Spleen (tissue), 11 donors: ENCODE results near the gene FXYD6. TPM values are rescaled to one million over a fixed set of nuclear protein-coding genes. Genes with fewer than 3 reads are reported as not detected.

ENCODE experiments used
- DNase-seq: peaks from one replicate; pipeline ENCODE4 v3.0.0-alpha.2; 2020
- H3K27ac ChIP-seq, 8 donors: fragments of 200-600 bp; sonication (generic) in 7 of 8; 1 replicate in 4 of 8; 2 replicates in 4 of 8; pipeline versions ENCODE4 v1.5.0 to v1.8.0; 2016 to 2021; ENCODE audit warnings: inconsistent platforms in 4 of 8, mild to moderate bottlenecking in 4 of 8, moderate library complexity in 1 of 8
- H3K27me3 ChIP-seq, 7 donors: fragments of 200-600 bp; sonication (generic) in 6 of 7; replicated peaks in 1 of 7; 1 replicate in 4 of 7; 2 replicates in 3 of 7; pipeline versions ENCODE4 v1.5.0 to v1.8.0; 2016 to 2021; ENCODE audit warnings: inconsistent platforms in 3 of 7, mild to moderate bottlenecking in 1 of 7
- H3K36me3 ChIP-seq, 6 donors: fragments of 200-600 bp; sonication (generic) in 5 of 6; 1 replicate in 4 of 6; 2 replicates in 2 of 6; pipeline versions ENCODE4 v1.5.0 to v1.8.0; 2016 to 2021; ENCODE audit warnings: inconsistent platforms in 2 of 6
- H3K4me1 ChIP-seq, 6 donors: fragments of 200-600 bp; sonication (generic) in 5 of 6; 1 replicate in 3 of 6; 2 replicates in 3 of 6; pipeline versions ENCODE4 v1.5.0 to v1.8.0; 2016 to 2021; ENCODE audit warnings: inconsistent platforms in 3 of 6
- H3K4me3 ChIP-seq, 8 donors: fragments of 200-600 bp; sonication (generic) in 7 of 8; 1 replicate in 4 of 8; 2 replicates in 4 of 8; pipeline versions ENCODE4 v1.5.0 to v1.8.0; 2016 to 2021; ENCODE audit warnings: inconsistent platforms in 4 of 8, mild to moderate bottlenecking in 4 of 8, moderate library complexity in 2 of 8
- H3K9me3 ChIP-seq, 8 donors: fragments of 200-600 bp; sonication (generic) in 7 of 8; 1 replicate in 4 of 8; 2 replicates in 4 of 8; pipeline versions ENCODE4 v1.5.0 to v1.8.0; 2016 to 2021; ENCODE audit warnings: inconsistent platforms in 4 of 8
- CTCF ChIP-seq, 11 experiments: fragments of 200-600 bp in 7 of 11; fragments of 450-650 bp in 4 of 11; sonication (generic) in 4 of 11; IDR thresholded peaks in 8 of 11; conservative IDR thresholded peaks in 3 of 11; 1 replicate in 7 of 11; 2 replicates in 4 of 11; pipeline versions ENCODE4 v1.4.0 to v1.8.0; 2016 to 2021; ENCODE audit warnings: antibody characterized with exemption in 11 of 11, inconsistent platforms in 4 of 11, mild to moderate bottlenecking in 1 of 11
- POLR2A ChIP-seq, 3 donors: fragments of 450-650 bp; IDR thresholded peaks; one replicate each; pipeline ENCODE4 v1.5.1; 2017; ENCODE audit warnings: antibody characterized with exemption in 3 of 3, mild to moderate bottlenecking in 1 of 3
- POLR2AphosphoS5 ChIP-seq, 3 donors: sonication (generic); formaldehyde crosslinking; IDR thresholded peaks; one replicate each; pipeline ENCODE4 v1.5.1; 2017; ENCODE audit warnings: antibody characterized with exemption in 3 of 3
- WGBS, 5 donors: extraction: QIAGEN DNeasy Blood & Tissue Kit in 3 of 5; methylation state at CpG; one replicate each; pipeline versions ENCODE4 v1.1.5 to v1.1.7; 2013 to 2018; 5-methylcytosine and 5-hydroxymethylcytosine counted together
- intact Hi-C: fragments of 100-400 bp; cut with DNase I; formaldehyde crosslinking; loops from one replicate; pipeline ENCODE4 v1.15.0; 2023; ENCODE audit warnings: low total_unique reads
- polyA plus RNA-seq, 3 donors: library from polyadenylated mRNA; stranded (reverse); fragments of 200-250 nt; gene quantifications; one replicate each; pipeline ENCODE4 v1.2.1, GENCODE V29; 2013
- total RNA-seq, 7 donors: library from RNA; depleted of rRNA in 3 of 7; stranded (reverse); fragments of >200 nt in 3 of 7; fragmentation: NEBNext Ultra II Directional in 4 of 7; extraction: Animal tissue kit (Norgen Biotek cat#: 25700) in 4 of 7; gene quantifications; one replicate each; pipeline versions ENCODE4 v1.1.0 to v1.2.1, GENCODE V29; 2016 to 2021
- donor health status: healthy with polysubstance abuse.
- donor health status: DM: no; HTN: no; CAD: no; lungs with moderate emphysema.
- donor health status: DM: no; HTN: no; CAD: no.
- donor health status: Bipolar disorder and iron deficiency.
- donor health status: healthy.
- donor health status: DM: no; HTN: no; CAD: no.
- donor health status: DM: yes; HTN: yes; CAD: no.

FXYD6 gene
- total and polyA plus RNA-seq, 10 donors, result 40.8 to 230 (median 116) TPM

GRCh38 chr11:117860139-117860538, 16.3 kb downstream of the FXYD6 start:
- WGBS, 5 donors, result 69 to 90% (median 81%) methylated on average over 6 of the region's 6 CpGs
- TF ChIP-seq POLR2AphosphoS5 (IDR thresholded peaks at IDR 0.05), result no peak
- no peak for TF ChIP-seq CTCF (IDR thresholded peaks at IDR 0.05 in 8 of 11, conservative IDR thresholded peaks at IDR 0.05 in 3 of 11)
- no peak for TF ChIP-seq POLR2A (IDR thresholded peaks at IDR 0.05)
- H3K4me1 ChIP-seq, result peaks cover 16 to 83% (median 51%) of the 10 kb centered on the region in 6 donors
- no peak overlapping the region for H3K4me3 ChIP-seq
- H3K27me3 ChIP-seq, result no peaks in the 10 kb centered on the region
- no peaks in the 10 kb centered on the region for H3K36me3 ChIP-seq
- intact Hi-C loops, result no loop called here
- H3K27ac ChIP-seq, result peak overlapping the region; percentile 27 to 88 (median 82)
- no peak for DNase-seq
- H3K9me3 ChIP-seq, result no peaks in the 10 kb centered on the region

GRCh38 chr11:117859488-117860112, 16.9 kb downstream of the FXYD6 start:
- no peak for DNase-seq
- no peaks in the 10 kb centered on the region for H3K36me3 ChIP-seq
- H3K27me3 ChIP-seq, result no peaks in the 10 kb centered on the region
- intact Hi-C loops, result no loop called here
- peaks cover 20 to 88% (median 51%) of the 10 kb centered on the region in 6 donors for H3K4me1 ChIP-seq
- TF ChIP-seq CTCF (IDR thresholded peaks at IDR 0.05 in 8 of 11, conservative IDR thresholded peaks at IDR 0.05 in 3 of 11) (no peak), POLR2AphosphoS5 (IDR thresholded peaks at IDR 0.05) (no peak), POLR2A (IDR thresholded peaks at IDR 0.05) (no peak)
- 74 to 90% (median 77%) methylated on average over 8 to 9 of the region's 9 CpGs for WGBS, 5 donors
- no peak overlapping the region for H3K4me3 ChIP-seq
- H3K9me3 ChIP-seq, result no peaks in the 10 kb centered on the region
- H3K27ac ChIP-seq, result peak overlapping the region in 7 of 8 donors; percentile 21 to 87 (median 82)

- H3K27me3 ChIP-seq, result no peaks in the 10 kb centered on the region
- peaks cover 20 to 89% (median 51%) of the 10 kb centered on the region in 6 donors for H3K4me1 ChIP-seq
- H3K4me3 ChIP-seq, result no peak overlapping the region
- WGBS, 5 donors, result 76 to 89% (median 88%) methylated on average over 3 to 10 of the region's 10 CpGs
- no peak for TF ChIP-seq CTCF (IDR thresholded peaks at IDR 0.05 in 8 of 11, conservative IDR thresholded peaks at IDR 0.05 in 3 of 11)
- TF ChIP-seq POLR2AphosphoS5 (IDR thresholded peaks at IDR 0.05), result peak in 1 of 3 donors; percentile 12
- no peak for TF ChIP-seq POLR2A (IDR thresholded peaks at IDR 0.05)
- DNase-seq, result no peak
- H3K9me3 ChIP-seq, result no peaks in the 10 kb centered on the region
- peak overlapping the region in 5 of 8 donors; percentile 16 to 87 (median 83) for H3K27ac ChIP-seq
- intact Hi-C loops, result no loop called here
- no peaks in the 10 kb centered on the region for H3K36me3 ChIP-seq
These were observed 17.4 kb downstream of the FXYD6 start for GRCh38 chr11:117859061-117859460.

GRCh38 chr11:117857734-117858414, 18.6 kb downstream of the FXYD6 start:
- WGBS, 5 donors, result 59 to 77% (median 73%) methylated on average over 11 of the region's 11 CpGs
- H3K36me3 ChIP-seq, result peaks cover 0 to 7% (median 0%) of the 10 kb centered on the region in 6 donors
- intact Hi-C loops, result no loop called here
- no peak for DNase-seq
- H3K27ac ChIP-seq, result peak overlapping the region in 7 of 8 donors; percentile 29 to 76 (median 59)
- H3K9me3 ChIP-seq, result peaks cover 0 to 9% (median 5%) of the 10 kb centered on the region in 8 donors
- H3K4me3 ChIP-seq, result no peak overlapping the region
- H3K4me1 ChIP-seq, result peaks cover 20 to 84% (median 49%) of the 10 kb centered on the region in 6 donors
- TF ChIP-seq POLR2A (IDR thresholded peaks at IDR 0.05) (no peak), CTCF (IDR thresholded peaks at IDR 0.05 in 8 of 11, conservative IDR thresholded peaks at IDR 0.05 in 3 of 11) (no peak), POLR2AphosphoS5 (IDR thresholded peaks at IDR 0.05) (no peak)
- H3K27me3 ChIP-seq, result no peaks in the 10 kb centered on the region
